ENCODE data around the gene PPT2. TPM values are rescaled to one million over a fixed set of nuclear protein-coding genes. Genes with fewer than 3 reads are reported as not detected.
A peak's percentile ranks its signal among the peaks of the same experiment; 100 is the strongest.

PPT2 gene
- total and polyA plus RNA-seq, 2 of the 13 experiments (the other 11 are each of a cell fraction or from before 2014, with no cell fraction given): 39.2 to 61.8 TPM

DNA sequence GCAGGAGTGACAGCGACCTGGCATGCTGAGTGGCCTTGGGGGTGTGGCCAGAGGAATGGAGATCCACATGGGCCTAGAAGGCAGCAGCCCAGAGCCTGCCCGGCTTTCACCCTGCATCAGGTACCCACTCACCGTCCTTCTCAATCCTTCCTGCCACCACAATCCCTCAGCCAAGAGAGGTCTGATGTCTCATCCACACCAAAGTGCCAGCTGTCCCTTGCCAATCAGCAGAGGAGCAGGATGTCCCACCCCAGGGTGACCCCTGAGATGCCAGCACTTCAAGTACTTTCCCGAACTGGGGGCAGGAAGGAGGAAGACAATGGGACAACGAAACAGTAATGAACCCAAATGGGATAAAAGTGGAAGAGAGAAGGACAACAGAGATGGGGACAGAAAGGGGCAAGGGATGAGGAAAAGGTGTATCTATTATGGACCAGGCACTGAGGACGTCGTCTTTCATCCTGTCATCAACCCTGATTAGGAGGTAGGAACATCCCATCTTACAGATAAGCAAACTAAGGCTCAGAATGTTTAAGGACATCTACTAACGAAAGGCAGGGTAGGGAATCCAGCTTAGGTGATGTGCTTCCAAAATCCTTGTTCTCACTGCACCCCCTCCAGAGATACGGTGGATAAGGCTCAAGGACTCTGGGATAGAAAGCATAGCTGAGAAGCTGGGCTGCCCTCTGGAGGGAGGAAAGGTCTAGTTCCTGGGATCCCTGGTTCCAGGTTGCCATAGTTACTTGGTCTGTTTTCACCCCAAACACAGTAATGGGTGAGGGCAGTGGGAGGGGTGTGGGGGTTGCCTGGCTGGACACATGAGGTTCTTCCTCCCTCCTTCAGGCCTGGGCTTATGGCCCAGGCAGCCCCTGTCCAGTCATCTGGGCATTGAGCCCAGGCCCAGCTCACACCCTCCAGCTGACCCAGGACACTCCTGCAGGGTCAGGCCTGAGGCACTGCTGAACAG, 40.3 kb upstream of the PPT2 start (continued):
- TF ChIP-seq, protein P1, sequence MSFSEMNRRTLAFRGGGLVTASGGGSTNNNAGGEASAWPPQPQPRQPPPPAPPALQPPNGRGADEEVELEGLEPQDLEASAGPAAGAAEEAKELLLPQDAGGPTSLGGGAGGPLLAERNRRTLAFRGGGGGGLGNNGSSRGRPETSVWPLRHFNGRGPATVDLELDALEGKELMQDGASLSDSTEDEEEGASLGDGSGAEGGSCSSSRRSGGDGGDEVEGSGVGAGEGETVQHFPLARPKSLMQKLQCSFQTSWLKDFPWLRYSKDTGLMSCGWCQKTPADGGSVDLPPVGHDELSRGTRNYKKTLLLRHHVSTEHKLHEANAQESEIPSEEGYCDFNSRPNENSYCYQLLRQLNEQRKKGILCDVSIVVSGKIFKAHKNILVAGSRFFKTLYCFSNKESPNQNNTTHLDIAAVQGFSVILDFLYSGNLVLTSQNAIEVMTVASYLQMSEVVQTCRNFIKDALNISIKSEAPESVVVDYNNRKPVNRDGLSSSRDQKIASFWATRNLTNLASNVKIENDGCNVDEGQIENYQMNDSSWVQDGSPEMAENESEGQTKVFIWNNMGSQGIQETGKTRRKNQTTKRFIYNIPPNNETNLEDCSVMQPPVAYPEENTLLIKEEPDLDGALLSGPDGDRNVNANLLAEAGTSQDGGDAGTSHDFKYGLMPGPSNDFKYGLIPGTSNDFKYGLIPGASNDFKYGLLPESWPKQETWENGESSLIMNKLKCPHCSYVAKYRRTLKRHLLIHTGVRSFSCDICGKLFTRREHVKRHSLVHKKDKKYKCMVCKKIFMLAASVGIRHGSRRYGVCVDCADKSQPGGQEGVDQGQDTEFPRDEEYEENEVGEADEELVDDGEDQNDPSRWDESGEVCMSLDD (CRISPR knock-in tag; IDR thresholded peaks at IDR 0.05; ENCODE audit: borderline replicate concordance): no peak
- TF ChIP-seq ZNF484 (CRISPR knock-in tag; IDR thresholded peaks at IDR 0.05; ENCODE audit: borderline replicate concordance, low read depth) (no peak), ZFP90 (CRISPR knock-in tag; IDR thresholded peaks at IDR 0.05; ENCODE audit: borderline replicate concordance) (no peak), POLR2AphosphoS5 (IDR thresholded peaks at IDR 0.05; ENCODE audit: low read depth, low read length) (peak; percentile 18; the same call in 1 of the 2 replicates), ZBTB21 (CRISPR knock-in tag; IDR thresholded peaks at IDR 0.05) (no peak), CHD2 (IDR thresholded peaks at IDR 0.05; ENCODE audit: low read depth, low read length) (no peak), EP300 (IDR thresholded peaks at IDR 0.05; ENCODE audit: low read depth in 2 of 2, low read length in 2 of 2) (peak in 1 of 2 experiments; percentile 11; a peak in 1 of 4 replicates), EP300 (CRISPR knock-in tag; IDR thresholded peaks at IDR 0.05; ENCODE audit: borderline replicate concordance) (0 out of 2 replicates have a peak, but pooled peaks have one; percentile 21), RFX3 (CRISPR knock-in tag; IDR thresholded peaks at IDR 0.05) (peak; percentile 76), CCAR2 (optimal IDR thresholded peaks at IDR 0.05; ENCODE audit: low read depth, low read length) (no peak), SMC3 (IDR thresholded peaks at IDR 0.05; ENCODE audit: low read length) (peak; percentile 49), NBN (conservative IDR thresholded peaks at IDR 0.05) (no peak), HOXD1 (CRISPR knock-in tag; IDR thresholded peaks at IDR 0.05) (no peak), TCF7 (IDR thresholded peaks at IDR 0.05; ENCODE audit: low read depth) (no peak), RBFOX2 (IDR thresholded peaks at IDR 0.05; ENCODE audit: low read depth, low read length) (0 out of 2 replicates have a peak, but pooled peaks have one; percentile 4), GATAD2A (CRISPR knock-in tag; IDR thresholded peaks at IDR 0.05) (no peak)
- TF ChIP-seq, protein P2, sequence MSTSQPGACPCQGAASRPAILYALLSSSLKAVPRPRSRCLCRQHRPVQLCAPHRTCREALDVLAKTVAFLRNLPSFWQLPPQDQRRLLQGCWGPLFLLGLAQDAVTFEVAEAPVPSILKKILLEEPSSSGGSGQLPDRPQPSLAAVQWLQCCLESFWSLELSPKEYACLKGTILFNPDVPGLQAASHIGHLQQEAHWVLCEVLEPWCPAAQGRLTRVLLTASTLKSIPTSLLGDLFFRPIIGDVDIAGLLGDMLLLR (CRISPR knock-in tag; IDR thresholded peaks at IDR 0.05): no peak
- TF ChIP-seq, protein P3, sequence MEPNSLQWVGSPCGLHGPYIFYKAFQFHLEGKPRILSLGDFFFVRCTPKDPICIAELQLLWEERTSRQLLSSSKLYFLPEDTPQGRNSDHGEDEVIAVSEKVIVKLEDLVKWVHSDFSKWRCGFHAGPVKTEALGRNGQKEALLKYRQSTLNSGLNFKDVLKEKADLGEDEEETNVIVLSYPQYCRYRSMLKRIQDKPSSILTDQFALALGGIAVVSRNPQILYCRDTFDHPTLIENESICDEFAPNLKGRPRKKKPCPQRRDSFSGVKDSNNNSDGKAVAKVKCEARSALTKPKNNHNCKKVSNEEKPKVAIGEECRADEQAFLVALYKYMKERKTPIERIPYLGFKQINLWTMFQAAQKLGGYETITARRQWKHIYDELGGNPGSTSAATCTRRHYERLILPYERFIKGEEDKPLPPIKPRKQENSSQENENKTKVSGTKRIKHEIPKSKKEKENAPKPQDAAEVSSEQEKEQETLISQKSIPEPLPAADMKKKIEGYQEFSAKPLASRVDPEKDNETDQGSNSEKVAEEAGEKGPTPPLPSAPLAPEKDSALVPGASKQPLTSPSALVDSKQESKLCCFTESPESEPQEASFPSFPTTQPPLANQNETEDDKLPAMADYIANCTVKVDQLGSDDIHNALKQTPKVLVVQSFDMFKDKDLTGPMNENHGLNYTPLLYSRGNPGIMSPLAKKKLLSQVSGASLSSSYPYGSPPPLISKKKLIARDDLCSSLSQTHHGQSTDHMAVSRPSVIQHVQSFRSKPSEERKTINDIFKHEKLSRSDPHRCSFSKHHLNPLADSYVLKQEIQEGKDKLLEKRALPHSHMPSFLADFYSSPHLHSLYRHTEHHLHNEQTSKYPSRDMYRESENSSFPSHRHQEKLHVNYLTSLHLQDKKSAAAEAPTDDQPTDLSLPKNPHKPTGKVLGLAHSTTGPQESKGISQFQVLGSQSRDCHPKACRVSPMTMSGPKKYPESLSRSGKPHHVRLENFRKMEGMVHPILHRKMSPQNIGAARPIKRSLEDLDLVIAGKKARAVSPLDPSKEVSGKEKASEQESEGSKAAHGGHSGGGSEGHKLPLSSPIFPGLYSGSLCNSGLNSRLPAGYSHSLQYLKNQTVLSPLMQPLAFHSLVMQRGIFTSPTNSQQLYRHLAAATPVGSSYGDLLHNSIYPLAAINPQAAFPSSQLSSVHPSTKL (CRISPR knock-in tag; IDR thresholded peaks at IDR 0.05): no peak
- TF ChIP-seq, protein P4, sequence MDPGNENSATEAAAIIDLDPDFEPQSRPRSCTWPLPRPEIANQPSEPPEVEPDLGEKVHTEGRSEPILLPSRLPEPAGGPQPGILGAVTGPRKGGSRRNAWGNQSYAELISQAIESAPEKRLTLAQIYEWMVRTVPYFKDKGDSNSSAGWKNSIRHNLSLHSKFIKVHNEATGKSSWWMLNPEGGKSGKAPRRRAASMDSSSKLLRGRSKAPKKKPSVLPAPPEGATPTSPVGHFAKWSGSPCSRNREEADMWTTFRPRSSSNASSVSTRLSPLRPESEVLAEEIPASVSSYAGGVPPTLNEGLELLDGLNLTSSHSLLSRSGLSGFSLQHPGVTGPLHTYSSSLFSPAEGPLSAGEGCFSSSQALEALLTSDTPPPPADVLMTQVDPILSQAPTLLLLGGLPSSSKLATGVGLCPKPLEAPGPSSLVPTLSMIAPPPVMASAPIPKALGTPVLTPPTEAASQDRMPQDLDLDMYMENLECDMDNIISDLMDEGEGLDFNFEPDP (CRISPR knock-in tag; conservative IDR thresholded peaks at IDR 0.05): no peak
- TF ChIP-seq, protein P5, sequence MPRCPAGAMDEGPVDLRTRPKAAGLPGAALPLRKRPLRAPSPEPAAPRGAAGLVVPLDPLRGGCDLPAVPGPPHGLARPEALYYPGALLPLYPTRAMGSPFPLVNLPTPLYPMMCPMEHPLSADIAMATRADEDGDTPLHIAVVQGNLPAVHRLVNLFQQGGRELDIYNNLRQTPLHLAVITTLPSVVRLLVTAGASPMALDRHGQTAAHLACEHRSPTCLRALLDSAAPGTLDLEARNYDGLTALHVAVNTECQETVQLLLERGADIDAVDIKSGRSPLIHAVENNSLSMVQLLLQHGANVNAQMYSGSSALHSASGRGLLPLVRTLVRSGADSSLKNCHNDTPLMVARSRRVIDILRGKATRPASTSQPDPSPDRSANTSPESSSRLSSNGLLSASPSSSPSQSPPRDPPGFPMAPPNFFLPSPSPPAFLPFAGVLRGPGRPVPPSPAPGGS (CRISPR knock-in tag; IDR thresholded peaks at IDR 0.05): no peak
